Spleen (tissue), 11 donors: ENCODE results near the gene CDX1. TPM values are rescaled to one million over a fixed set of nuclear protein-coding genes. Genes with fewer than 3 reads are reported as not detected.

ENCODE experiments used
- DNase-seq: peaks from one replicate; pipeline ENCODE4 v3.0.0-alpha.2; 2020
- H3K27ac ChIP-seq, 8 donors: fragments of 200-600 bp; sonication (generic) in 7 of 8; 1 replicate in 4 of 8; 2 replicates in 4 of 8; pipeline versions ENCODE4 v1.5.0 to v1.8.0; 2016 to 2021; ENCODE audit warnings: inconsistent platforms in 4 of 8, mild to moderate bottlenecking in 4 of 8, moderate library complexity in 1 of 8
- H3K27me3 ChIP-seq, 7 donors: fragments of 200-600 bp; sonication (generic) in 6 of 7; replicated peaks in 1 of 7; 1 replicate in 4 of 7; 2 replicates in 3 of 7; pipeline versions ENCODE4 v1.5.0 to v1.8.0; 2016 to 2021; ENCODE audit warnings: inconsistent platforms in 3 of 7, mild to moderate bottlenecking in 1 of 7
- H3K36me3 ChIP-seq, 6 donors: fragments of 200-600 bp; sonication (generic) in 5 of 6; 1 replicate in 4 of 6; 2 replicates in 2 of 6; pipeline versions ENCODE4 v1.5.0 to v1.8.0; 2016 to 2021; ENCODE audit warnings: inconsistent platforms in 2 of 6
- H3K4me1 ChIP-seq, 6 donors: fragments of 200-600 bp; sonication (generic) in 5 of 6; 1 replicate in 3 of 6; 2 replicates in 3 of 6; pipeline versions ENCODE4 v1.5.0 to v1.8.0; 2016 to 2021; ENCODE audit warnings: inconsistent platforms in 3 of 6
- H3K4me3 ChIP-seq, 8 donors: fragments of 200-600 bp; sonication (generic) in 7 of 8; 1 replicate in 4 of 8; 2 replicates in 4 of 8; pipeline versions ENCODE4 v1.5.0 to v1.8.0; 2016 to 2021; ENCODE audit warnings: inconsistent platforms in 4 of 8, mild to moderate bottlenecking in 4 of 8, moderate library complexity in 2 of 8
- H3K9me3 ChIP-seq, 8 donors: fragments of 200-600 bp; sonication (generic) in 7 of 8; 1 replicate in 4 of 8; 2 replicates in 4 of 8; pipeline versions ENCODE4 v1.5.0 to v1.8.0; 2016 to 2021; ENCODE audit warnings: inconsistent platforms in 4 of 8
- CTCF ChIP-seq, 11 experiments: fragments of 200-600 bp in 7 of 11; fragments of 450-650 bp in 4 of 11; sonication (generic) in 4 of 11; IDR thresholded peaks in 8 of 11; conservative IDR thresholded peaks in 3 of 11; 1 replicate in 7 of 11; 2 replicates in 4 of 11; pipeline versions ENCODE4 v1.4.0 to v1.8.0; 2016 to 2021; ENCODE audit warnings: antibody characterized with exemption in 11 of 11, inconsistent platforms in 4 of 11, mild to moderate bottlenecking in 1 of 11
- POLR2A ChIP-seq, 3 donors: fragments of 450-650 bp; IDR thresholded peaks; one replicate each; pipeline ENCODE4 v1.5.1; 2017; ENCODE audit warnings: antibody characterized with exemption in 3 of 3, mild to moderate bottlenecking in 1 of 3
- POLR2AphosphoS5 ChIP-seq, 3 donors: sonication (generic); formaldehyde crosslinking; IDR thresholded peaks; one replicate each; pipeline ENCODE4 v1.5.1; 2017; ENCODE audit warnings: antibody characterized with exemption in 3 of 3
- WGBS, 5 donors: extraction: QIAGEN DNeasy Blood & Tissue Kit in 3 of 5; methylation state at CpG; one replicate each; pipeline versions ENCODE4 v1.1.5 to v1.1.7; 2013 to 2018; 5-methylcytosine and 5-hydroxymethylcytosine counted together
- intact Hi-C: fragments of 100-400 bp; cut with DNase I; formaldehyde crosslinking; loops from one replicate; pipeline ENCODE4 v1.15.0; 2023; ENCODE audit warnings: low total_unique reads
- polyA plus RNA-seq, 3 donors: library from polyadenylated mRNA; stranded (reverse); fragments of 200-250 nt; gene quantifications; one replicate each; pipeline ENCODE4 v1.2.1, GENCODE V29; 2013
- total RNA-seq, 7 donors: library from RNA; depleted of rRNA in 3 of 7; stranded (reverse); fragments of >200 nt in 3 of 7; fragmentation: NEBNext Ultra II Directional in 4 of 7; extraction: Animal tissue kit (Norgen Biotek cat#: 25700) in 4 of 7; gene quantifications; one replicate each; pipeline versions ENCODE4 v1.1.0 to v1.2.1, GENCODE V29; 2016 to 2021
- donor health status: healthy with polysubstance abuse.
- donor health status: DM: no; HTN: no; CAD: no; lungs with moderate emphysema.
- donor health status: DM: no; HTN: no; CAD: no.
- donor health status: Bipolar disorder and iron deficiency.
- donor health status: healthy.
- donor health status: DM: no; HTN: no; CAD: no.
- donor health status: DM: yes; HTN: yes; CAD: no.

CDX1 gene
- total and polyA plus RNA-seq, 10 donors: 0.25 to 1.3 (median 0.41) TPM; not detected in 5

GRCh38 chr5:150197476-150197875, 30.9 kb downstream of the CDX1 start:
- Histone ChIP-seq H3K36me3 (no peaks in the 10 kb centered on the region), H3K9me3 (no peaks in the 10 kb centered on the region), H3K27ac (no peak overlapping the region), H3K4me3 (no peak overlapping the region), H3K27me3 (peaks cover 0 to 33% (median 0%) of the 10 kb centered on the region in 7 donors), H3K4me1 (no peaks in the 10 kb centered on the region)
- no peak for TF ChIP-seq POLR2A (IDR thresholded peaks at IDR 0.05)
- TF ChIP-seq CTCF (IDR thresholded peaks at IDR 0.05 in 8 of 11, conservative IDR thresholded peaks at IDR 0.05 in 3 of 11): no peak
- TF ChIP-seq POLR2AphosphoS5 (IDR thresholded peaks at IDR 0.05): no peak
- intact Hi-C loops: no loop called here
- 86 to 100% (median 94%) methylated on average over 1 of the region's 1 CpG for WGBS, 5 donors
- DNase-seq: no peak

- Histone ChIP-seq H3K27ac (no peak overlapping the region), H3K4me3 (no peak overlapping the region), H3K36me3 (no peaks in the 10 kb centered on the region), H3K27me3 (peaks cover 0 to 17% (median 0%) of the 10 kb centered on the region in 7 donors), H3K9me3 (no peaks in the 10 kb centered on the region), H3K4me1 (no peaks in the 10 kb centered on the region)
- intact Hi-C loops: no loop called here
- 85 to 93% (median 92%) methylated on average over 10 of the region's 10 CpGs for WGBS, 5 donors
- no peak for DNase-seq
- TF ChIP-seq CTCF (IDR thresholded peaks at IDR 0.05 in 8 of 11, conservative IDR thresholded peaks at IDR 0.05 in 3 of 11) (no peak), POLR2A (IDR thresholded peaks at IDR 0.05) (no peak), POLR2AphosphoS5 (IDR thresholded peaks at IDR 0.05) (no peak)
Observed at GRCh38 chr5:150202501-150202900, 35.9 kb downstream of the CDX1 start.

GRCh38 chr5:150203832-150204589, 37.4 kb downstream of the CDX1 start:
- Histone ChIP-seq H3K4me3 (no peak overlapping the region), H3K4me1 (peaks cover 0 to 7% (median 2%) of the 10 kb centered on the region in 6 donors), H3K27ac (no peak overlapping the region), H3K27me3 (peaks cover 0 to 27% (median 3%) of the 10 kb centered on the region in 7 donors), H3K36me3 (no peaks in the 10 kb centered on the region), H3K9me3 (no peaks in the 10 kb centered on the region)
- TF ChIP-seq POLR2AphosphoS5 (IDR thresholded peaks at IDR 0.05) (no peak), POLR2A (IDR thresholded peaks at IDR 0.05) (no peak), CTCF (IDR thresholded peaks at IDR 0.05 in 8 of 11, conservative IDR thresholded peaks at IDR 0.05 in 3 of 11) (no peak)
- intact Hi-C loops: no loop called here
- WGBS, 5 donors: 77 to 90% (median 81%) methylated on average over 11 to 12 of the region's 12 CpGs
- DNase-seq: no peak

- H3K4me1 ChIP-seq: peaks cover 0 to 13% (median 6%) of the 10 kb centered on the region in 6 donors
- no peak overlapping the region for H3K27ac ChIP-seq
- no peak for DNase-seq
- H3K36me3 ChIP-seq: no peaks in the 10 kb centered on the region
- intact Hi-C loops: no loop called here
- WGBS, 5 donors: 84 to 95% (median 90%) methylated on average over 10 to 13 of the region's 13 CpGs
- H3K4me3 ChIP-seq: no peak overlapping the region
- H3K27me3 ChIP-seq: peaks cover 0 to 30% (median 8%) of the 10 kb centered on the region in 7 donors
- H3K9me3 ChIP-seq: no peaks in the 10 kb centered on the region
- TF ChIP-seq POLR2AphosphoS5 (IDR thresholded peaks at IDR 0.05) (no peak), CTCF (IDR thresholded peaks at IDR 0.05 in 8 of 11, conservative IDR thresholded peaks at IDR 0.05 in 3 of 11) (no peak), POLR2A (IDR thresholded peaks at IDR 0.05) (no peak)
Observed at GRCh38 chr5:150204590-150204960, 38.0 kb downstream of the CDX1 start.
